ELR (cell line): Measurements from ENCODE around the gene UBR1.

Source experiments
- DNase-seq: peaks from one replicate; pipeline ENCODE4 v3.0.0-alpha.2; 2015; ENCODE audit warnings: low read depth

UBR1 gene

DNA sequence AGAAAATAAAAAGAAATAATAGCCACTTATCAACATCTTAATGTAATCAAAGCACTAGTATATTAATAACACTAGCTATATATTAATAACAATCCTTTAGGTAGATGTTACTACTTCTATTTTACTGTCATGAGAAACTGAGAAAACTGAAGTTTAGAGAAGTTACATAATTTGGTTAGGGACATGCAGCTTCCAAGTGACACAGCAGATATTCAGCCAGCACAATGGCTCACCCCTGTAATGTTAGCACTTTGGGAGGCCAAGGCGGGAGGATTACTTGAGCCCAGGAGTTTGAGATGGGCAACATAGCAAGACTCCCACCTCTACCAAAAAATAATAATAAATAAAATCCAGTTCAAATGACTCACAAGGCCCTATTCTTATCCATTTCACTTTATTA lies 1.9 kb upstream of the UBR1 start:
- no peak for DNase-seq

DNA sequence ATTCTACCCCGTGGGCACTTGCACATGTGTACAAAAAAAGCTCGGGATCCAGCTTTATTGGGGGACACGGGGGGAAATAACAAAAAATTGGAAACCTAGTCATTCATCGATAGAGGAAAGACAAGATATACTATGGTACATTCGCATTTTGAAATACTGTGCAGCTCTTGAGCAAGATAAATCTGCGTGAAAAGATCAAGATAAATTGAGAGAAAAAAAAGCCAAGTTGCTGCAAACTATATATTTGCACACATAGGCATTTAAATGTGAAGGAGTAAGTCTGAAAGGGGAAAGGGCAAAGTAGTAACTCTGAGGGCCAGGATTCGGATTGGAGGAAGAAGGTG lies 620 bp upstream of the UBR1 start:
- DNase-seq, result no peak

DNA sequence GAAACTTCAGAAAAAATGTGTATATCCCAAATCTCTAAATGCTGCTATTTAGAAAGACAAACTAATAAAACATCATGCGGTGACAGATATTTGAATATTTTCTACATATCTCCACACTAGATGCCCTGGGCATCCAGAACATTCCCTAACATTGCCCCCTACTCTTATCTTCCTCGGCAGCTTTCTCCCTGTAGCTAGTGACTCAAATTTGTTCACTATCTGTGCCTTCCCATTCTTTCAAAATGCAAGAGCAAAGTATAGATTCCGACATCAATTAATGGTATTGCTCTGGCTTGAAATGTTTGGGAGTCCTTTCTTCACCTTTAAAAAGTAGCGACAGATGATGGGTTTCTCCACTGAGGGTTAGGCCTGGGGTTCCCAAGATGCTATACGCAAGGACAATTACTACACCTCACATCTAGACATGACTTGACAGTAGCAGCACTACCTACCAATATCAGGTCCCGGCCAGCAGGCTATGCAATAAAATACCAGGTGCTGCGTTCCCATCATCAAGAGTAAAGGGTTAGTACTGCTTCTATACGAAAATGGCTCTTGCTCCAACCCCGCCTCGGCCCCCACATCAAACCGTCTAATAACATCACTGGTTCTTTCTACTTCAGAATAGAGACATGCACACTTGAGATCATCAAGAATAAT lies 631 bp downstream of the UBR1 start:
- DNase-seq, result peak; percentile 23

DNA sequence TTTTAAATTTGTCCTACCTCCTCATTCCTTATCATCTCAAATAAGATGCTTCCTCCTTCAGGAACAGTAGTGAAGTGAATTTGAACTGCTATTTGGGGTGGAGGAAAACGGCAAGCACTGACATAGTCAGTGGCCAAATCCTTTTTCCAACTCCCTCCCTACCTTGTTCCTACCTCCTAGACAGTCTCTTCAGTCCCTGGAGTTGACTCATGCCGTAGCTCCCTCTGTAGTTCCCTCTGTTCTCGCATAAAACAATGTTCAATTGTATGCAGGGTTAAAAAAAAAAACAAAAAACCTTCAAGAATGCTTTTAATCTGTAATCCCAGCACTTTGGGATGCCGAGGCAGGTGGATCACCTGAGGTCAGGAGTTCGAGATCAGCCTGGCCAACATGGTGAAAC lies 1.4 kb downstream of the UBR1 start:
- DNase-seq, result peak; percentile 12

DNA sequence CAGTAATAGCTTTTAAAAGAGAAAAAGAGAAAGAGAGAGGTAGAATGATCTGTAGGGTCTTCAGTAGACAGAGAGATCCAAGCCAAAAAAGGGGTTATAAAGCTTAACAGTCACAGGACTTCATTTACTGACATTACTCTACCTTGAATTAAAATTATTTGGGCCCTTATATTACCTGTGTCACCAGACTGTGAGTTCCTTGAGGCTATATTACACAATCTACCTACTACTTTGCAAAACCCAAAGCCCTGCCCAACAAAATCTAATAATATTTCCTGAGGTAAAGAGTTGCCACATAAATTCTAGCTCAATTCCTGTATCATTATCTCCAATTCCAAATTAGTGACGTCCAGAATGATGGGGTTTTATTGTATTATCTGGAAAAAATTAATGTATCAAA lies 1.9 kb downstream of the UBR1 start:
- no peak for DNase-seq

DNA sequence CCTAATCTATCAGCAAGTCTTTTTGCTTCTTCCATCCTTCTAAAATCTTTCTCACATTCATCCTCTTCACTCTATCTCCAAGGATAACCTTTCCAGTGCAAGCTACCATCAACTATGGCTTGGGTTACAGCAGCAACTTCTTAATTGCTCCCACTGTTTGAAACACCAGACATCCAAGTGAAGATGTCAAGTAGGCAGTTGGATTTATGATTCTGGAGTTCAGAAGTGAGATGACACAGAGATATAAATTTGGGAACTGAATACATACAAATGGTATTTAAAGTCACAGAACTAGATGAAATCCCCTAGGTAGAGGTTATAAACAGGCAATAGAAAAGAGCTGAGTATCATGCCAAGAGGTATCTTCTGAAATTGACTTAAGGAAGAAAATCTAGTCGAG lies 3.7 kb downstream of the UBR1 start:
- DNase-seq, result no peak

DNA sequence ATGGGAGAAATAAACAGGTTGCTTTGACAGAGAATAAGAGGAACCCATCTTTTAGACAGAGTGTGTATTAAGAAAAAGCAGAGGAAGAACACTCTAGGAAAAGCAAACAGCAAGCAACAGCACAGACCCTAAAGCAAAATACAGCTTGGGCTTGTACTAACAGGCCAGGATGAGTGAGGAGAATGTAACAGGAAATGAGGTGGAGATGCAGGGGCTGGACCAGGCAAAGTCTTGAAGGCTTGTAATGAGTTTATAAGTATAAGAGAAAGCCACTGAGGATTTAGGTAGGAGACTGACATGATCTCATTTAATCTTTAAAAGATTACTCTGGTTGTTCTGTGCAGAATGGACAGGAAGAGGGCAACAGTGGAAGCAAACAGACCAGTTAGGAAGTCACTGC lies 4.9 kb downstream of the UBR1 start:
- no peak for DNase-seq

DNA sequence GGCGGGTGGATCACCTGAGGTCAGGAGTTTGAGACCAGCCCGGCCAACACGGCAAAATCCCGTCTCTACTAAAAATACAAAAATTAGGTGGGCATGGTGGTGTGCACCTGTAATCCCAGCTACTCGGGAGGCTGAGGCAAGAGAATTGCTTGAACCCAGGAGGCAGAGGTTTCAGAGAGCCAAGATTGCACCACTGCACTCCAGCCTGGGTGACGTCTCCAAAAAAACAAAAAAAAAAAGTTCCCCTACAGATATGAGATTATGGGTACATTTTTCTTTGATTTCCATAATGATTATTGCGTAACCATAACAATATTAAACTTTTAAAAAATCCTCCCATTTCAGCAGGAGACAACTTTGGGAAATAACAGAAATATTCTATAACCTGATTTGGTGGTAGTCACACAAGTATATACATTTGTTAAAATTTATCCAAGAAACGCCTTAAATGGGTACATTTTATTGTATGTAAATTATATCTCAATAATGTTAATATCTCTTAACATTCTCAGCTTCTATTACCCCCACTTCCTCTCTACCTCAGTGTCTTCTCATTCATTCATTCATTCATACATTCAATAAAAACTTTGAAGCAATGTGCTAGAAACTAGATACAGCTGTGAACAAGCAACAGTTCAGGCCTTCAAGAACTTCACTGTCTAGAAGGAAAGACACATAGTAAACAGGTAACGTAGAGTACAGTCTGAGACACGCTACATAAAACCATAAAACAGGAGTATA lies 6.6 kb downstream of the UBR1 start:
- DNase-seq, result no peak

DNA sequence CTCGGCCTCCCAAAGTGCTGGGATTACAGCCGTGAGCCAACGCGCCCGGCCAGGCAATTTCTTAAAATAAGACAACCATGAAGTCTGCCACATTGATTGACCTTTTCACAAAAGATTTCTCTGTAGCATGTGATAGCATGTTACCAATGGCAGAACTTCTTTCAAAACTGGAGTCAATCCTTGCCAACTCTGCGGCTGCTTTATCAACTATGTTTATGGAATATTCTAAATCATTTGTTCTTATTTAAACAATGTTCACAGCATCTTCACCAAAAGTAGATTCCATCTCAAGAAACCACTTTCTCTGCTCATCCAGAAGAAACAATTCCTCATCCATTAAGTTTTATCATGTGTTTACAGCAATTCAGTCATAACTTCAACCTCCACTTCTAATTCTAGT lies 9.4 kb downstream of the UBR1 start:
- no peak for DNase-seq

DNA sequence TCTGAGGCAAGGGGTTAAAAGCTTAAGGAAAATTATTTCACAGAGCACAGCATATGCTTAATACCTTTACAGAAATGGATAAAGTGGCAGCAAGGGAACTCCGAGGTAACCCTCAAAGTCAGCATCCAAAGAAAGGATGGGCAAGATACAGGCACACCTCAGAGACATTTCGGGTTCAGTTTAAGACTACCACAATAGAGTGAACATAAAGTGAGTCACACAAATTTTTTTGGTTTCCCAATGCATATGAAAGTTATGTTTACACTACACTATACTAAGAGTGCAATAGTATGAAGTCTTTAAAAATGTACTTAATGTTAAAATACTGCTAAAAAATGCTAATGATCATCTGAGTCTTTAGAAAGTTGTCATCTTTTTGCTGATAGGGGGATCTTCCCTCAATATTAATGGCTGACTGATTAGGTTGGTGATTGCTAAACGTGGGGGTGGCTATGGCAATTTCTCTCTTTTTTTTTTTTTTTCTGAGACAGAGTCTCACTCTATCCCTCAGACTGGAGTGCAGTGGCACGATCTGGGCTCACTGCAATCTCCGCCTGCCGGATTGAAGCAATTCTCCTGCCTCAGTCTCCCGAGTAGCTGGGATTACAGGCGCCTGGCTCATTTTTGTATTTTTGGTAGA lies 10.0 kb downstream of the UBR1 start:
- DNase-seq, result peak; percentile 45

DNA sequence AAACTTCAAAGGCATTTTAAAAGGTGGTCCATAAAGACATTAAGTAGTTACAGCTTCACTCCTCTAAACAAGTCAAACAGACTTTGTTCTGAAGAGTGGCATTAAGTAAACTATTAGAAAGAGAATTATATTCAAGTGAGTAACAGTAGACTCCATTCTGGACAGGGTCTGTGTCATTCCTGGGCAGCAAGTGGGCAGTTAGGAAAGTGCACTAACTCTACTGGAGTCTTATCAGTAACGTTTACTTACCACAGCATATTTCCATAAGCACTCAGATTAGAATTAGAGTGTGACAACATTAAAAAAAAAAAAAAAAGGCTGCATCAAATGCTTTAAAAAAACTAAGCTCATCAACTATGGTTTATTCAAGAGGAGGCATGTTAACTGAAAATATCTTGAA lies 10.6 kb downstream of the UBR1 start:
- DNase-seq, result peak; percentile 10

DNA sequence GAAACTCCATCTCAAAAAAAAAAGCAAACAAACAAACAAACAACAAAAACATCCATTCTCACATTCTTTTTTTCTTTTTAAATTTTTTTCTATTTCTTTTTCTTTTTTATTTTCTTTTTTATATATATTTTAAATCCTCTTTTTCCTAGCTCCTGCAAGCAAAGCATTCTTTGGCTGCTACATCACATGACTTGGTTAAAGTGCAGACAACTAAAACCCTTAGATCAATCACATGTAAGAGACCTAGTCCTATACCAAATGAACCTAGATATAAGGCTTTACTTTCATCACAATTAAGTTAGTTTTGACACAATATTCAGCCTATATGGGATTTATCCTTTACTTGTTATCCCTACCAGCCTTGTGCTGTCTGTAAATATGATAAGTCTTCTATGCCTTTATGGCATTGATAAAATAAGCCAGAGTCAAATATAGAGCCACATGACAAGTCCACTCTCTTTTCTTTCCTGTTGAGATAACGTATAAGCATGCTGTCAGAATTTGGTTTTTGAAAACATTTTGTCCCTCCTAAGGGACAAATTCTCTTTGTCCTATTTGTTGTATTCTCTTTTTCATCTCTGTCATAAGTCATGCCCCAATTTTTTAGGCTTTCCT lies 11.3 kb downstream of the UBR1 start:
- no peak for DNase-seq

DNA sequence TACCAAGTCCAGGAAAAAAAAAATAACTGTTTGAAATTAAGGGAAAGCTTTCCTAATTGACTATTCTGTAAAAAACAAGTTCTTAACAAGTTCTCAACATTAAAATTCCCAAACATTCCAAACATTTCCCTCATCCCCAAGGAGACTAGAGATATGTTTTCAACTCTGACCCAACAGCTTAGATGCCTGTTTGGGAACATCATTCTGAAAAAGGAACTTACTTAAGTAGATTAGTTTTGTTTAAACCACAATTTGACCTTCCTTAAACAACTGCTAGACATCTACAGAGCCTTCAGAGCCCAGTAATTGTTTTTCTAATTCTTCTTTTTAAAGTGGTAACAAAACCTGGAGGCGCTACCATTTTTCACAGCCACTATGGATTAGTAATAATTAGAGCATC lies 12.8 kb downstream of the UBR1 start:
- no peak for DNase-seq

DNA sequence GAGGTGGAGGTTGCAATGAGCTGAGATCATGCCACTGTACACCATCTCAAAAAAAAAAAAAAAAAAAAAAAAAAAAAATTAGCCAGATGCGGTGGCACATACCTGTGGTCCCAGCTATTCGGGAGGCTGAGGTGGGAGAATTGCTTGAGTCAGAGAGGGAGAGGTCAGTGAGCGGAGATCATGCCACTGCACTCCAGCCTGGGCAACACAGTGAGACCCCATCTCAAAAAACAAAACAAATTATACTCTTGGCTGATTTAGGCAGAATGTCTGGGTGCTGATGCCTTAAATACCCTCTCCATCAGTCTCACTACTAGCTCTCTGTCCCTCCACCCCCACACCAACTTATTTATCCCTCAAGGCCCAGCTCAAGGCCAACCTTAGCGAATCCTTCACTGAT lies 14.0 kb downstream of the UBR1 start:
- no peak for DNase-seq

DNA sequence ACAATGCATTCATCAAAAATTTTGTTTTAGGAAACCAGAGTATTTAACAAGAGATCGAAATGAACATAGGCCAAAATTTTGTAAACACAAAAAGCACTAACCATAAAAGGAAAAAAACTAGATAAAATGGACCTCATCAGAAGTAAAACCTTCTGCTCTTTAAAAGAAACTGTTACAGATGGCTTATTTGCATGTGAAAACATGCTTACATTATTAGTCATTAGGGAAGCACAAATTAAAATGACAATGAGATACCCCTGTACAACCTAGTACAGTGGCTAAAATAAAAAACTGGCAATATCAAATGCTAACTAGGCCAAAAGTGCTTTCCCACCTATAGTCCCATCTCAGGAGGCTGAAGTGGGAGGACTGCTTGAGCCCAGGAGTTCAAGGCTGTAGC lies 19.3 kb downstream of the UBR1 start:
- peak; percentile 24 for DNase-seq

DNA sequence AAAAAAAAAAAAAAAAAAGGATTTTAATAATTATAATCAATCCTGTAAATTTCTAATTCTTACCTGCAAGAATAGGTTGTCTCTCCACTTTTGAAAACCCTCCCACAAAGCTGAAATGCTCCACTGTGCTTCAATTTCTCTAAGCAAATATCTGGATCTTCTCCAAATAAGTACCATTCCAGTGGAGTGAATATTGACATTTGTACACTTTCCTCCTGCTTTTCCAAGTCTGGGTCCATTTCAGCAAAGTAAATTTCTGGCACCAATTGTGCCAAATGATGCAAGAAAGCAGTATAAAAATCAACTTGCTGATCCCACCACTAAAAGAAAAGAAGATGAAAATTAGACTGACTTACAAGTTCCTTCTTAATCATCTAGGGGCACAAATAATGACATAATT lies 19.9 kb downstream of the UBR1 start:
- DNase-seq, result no peak

DNA sequence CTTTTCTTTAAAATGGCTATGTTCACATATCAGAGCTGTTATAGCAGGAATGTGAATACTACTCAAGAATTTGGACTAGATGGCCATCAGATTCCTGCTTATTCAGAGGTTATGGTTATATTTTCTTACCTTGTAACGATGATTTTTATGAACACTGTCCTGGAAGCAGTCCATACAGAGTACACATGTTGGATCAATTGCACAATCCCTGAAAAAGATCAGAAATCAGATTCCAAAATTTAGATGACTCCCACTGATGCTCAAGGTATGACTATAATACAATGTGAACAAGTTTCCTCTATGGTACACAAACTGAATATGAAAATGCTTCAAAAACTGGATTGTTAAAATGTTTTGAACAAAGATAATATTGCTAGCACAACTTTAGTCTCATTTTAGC lies 23.3 kb downstream of the UBR1 start:
- DNase-seq, result no peak

DNA sequence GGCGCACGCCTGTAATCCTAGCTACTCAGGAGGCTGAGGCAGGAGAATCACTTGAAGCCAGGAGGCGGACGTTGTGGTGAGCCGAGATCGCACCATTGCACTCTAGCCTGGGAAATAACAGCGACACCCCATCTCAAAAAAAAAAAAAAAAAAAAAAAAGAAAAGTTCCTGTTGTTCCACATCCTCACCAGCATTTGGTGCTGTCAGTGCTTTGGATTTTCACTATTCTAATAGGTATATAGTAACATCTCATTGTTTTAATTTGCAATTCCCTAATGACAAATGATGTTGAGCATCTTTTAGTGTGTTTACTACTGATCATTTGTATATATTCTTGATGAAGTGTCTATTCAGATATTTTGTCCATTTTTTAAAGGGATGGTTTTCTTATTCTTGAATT lies 24.6 kb downstream of the UBR1 start:
- no peak for DNase-seq

DNA sequence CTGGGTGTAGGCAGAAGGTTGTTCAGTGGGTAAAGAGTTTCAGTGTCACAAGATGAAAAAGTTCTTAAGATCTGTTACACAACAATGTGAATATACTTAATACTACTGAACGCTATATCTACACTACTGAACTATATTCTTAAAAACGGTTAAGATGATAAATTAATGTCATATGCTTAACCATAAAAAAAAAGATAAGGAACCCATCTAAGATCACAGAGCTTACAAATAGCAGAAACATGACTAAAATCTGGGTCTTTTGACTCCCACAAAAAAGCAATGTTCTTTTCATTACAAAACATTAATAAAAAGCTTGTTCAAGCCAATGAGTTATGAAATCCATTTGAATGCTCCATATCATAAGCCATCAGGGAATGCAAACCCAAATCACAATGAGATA lies 34.4 kb downstream of the UBR1 start:
- no peak for DNase-seq

DNA sequence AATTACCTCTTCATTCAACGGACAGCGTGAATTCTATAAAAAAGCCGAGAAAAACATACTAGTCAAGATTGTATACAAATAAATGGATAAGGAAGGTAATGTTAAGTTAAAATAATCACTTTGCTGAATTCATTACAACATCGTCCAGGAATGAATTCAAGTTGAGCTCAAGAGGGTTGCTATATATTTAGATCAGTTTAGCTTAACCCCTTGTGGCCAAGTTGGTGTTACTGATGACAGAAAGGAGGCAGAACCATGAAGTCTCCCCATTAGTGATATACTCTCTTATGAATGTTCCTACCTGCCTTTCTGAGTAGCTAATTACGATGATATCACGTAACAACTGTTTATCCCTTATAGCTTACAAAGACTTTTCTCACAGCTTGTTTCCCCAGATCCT lies 34.9 kb downstream of the UBR1 start:
- DNase-seq, result no peak

DNA sequence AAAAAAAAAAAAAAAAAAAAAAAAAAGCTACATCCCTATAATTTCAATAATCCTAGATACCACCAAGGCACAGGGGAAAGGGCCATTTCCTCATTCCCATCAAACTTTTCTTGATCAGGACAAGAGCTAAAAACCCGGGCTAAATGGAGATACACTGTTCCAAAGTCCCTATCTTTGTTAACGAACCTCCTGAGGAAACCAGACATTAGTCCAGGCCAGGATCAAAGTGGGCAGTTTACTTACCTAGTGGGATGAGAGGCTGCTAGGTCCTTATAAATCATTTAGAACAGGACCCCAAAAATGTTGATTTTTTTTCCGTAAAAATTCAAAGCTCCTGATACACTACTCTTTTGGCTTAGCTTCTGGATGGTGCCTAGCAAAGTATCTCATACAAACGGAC lies 35.6 kb downstream of the UBR1 start:
- no peak for DNase-seq

DNA sequence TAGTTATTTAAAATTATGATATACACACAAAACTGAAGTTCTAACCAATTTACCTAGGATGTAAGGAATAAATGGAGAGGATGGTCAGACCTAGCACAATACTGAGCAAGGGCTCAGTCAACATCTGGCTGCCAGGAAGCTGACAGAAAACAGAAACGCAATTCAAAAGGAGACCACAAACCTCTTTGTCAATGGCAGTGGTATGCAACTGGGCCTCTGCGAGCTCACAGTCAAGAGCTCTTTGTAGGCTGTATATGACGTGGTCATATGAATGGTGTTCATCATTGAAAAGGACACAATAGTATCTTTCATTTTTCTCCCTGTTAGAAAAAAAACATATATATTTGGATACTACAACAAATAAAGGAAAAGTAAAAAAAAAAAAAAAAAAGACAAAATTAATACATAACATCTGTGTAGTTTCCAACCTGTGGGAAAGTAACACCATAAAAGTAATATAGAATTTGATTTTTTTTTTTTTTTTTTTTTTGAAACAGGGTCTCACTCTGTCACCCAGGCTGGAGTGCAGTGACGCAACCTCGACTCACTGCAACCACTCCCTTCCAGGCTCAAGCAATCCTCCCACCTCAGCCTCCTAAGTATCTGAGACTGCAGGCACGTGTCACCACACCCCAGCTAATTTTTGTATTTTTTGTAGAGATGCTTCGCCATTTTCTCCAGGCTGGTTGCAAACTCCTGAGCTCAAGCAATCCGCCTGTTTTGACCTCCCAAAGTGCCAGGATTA lies 37.9 kb downstream of the UBR1 start:
- peak; percentile 75 for DNase-seq

DNA sequence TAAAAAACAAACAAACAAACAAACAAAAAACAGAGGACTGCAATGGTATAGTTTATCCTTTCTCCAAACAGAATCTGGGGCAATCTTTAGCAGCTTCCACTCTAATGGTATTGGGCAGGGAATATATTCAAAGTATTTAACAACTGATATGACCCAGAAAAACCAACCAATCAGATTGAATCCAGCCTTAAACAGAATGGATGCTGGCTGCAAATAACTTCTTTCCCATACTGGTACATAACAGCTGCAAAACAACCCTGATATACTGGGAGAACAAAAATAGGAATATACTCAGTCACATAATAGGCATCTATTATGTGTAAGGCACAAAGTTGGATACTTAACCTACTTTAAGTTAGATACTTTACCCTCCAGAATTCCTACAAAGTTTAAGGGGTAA lies 49.1 kb downstream of the UBR1 start:
- DNase-seq, result no peak
